RWPE2 (cell line): Measurements from ENCODE around the gene JMJD8.

Experiments
- ATAC-seq: fragments of 200-7000 bp; cut with Tn5 transposase; 3 replicates; pipeline ENCODE4 v1.9.1; 2021; ENCODE audit warnings: low read depth
- DNase-seq: peaks from one replicate; pipeline ENCODE4 v3.0.0-alpha.2; 2020; ENCODE audit warnings: low spot score
- H3K27ac ChIP-seq: fragments of 450-650 bp; 2 replicates; pipeline ENCODE4 v1.5.1; 2017; ENCODE audit warnings: mild to moderate bottlenecking; ENCODE audit not compliant: poor library complexity, severe bottlenecking
- H3K27me3 ChIP-seq: fragments of 250-450 bp; sonication (Bioruptor Pico); 2 replicates; pipeline ENCODE4 v1.5.1; 2021; ENCODE audit warnings: mild to moderate bottlenecking, moderate library complexity; ENCODE audit not compliant: insufficient read depth, poor library complexity, severe bottlenecking
- H3K36me3 ChIP-seq: fragments of 250-450 bp; sonication (Bioruptor Pico); 2 replicates; pipeline ENCODE4 v1.5.1; 2020; ENCODE audit warnings: low read depth, mild to moderate bottlenecking, moderate library complexity
- H3K4me1 ChIP-seq: fragments of 250-450 bp; sonication (Bioruptor Pico); 2 replicates; pipeline ENCODE4 v1.5.1; 2021; ENCODE audit warnings: mild to moderate bottlenecking, moderate library complexity; ENCODE audit not compliant: insufficient read depth, poor library complexity, severe bottlenecking
- H3K4me3 ChIP-seq: fragments of 250-450 bp; sonication (Bioruptor Pico); 2 replicates; pipeline ENCODE4 v1.5.1; 2021; ENCODE audit warnings: mild to moderate bottlenecking, moderate library complexity; ENCODE audit not compliant: severe bottlenecking
- H3K9me3 ChIP-seq: fragments of 250-450 bp; sonication (Bioruptor Pico); 2 replicates; pipeline ENCODE4 v1.5.1; 2021; ENCODE audit warnings: mild to moderate bottlenecking, moderate library complexity; ENCODE audit not compliant: severe bottlenecking
- TF ChIP-seq, protein P1 (sequence below): fragments of 450-650 bp; IDR thresholded peaks from one replicate; pipeline ENCODE4 v1.5.1; 2017; ENCODE audit warnings: mild to moderate bottlenecking, moderate library complexity; ENCODE audit not compliant: poor library complexity, severe bottlenecking

The JMJD8 gene

DNA sequence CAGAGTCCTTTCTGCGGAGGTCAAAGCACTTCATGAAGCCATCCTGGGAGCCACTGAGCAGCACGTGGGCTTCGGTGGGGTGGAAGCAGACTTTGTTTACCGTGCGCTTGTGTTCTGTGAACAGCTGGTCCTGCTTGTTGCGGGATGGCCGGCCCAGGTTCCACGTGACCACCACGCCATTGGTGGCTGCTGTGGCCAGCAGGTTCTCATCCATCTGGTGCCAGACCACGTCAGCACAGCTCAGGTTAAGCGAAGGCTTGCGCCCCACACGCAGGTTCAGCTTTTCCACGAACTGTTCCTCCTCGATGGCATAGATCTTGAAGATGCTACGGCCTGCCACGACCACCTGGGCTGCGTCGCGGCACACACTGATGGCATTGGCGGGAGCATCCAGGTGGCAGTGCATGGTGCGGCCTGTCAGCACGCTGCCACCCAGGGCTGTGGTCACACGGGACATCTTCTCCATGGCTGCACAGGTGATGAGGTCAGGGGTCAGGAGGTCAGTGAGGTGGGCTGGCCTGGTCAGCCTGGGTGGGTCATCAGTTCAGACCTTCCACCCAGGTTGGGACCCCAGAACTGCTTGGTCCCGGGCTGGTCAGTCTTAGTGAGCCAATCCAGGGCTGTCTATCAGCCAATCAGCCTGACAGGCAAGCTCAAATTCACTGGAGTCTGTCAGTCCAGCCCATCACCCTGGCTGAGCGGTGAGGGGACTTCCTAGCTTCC is 5.2 kb upstream of the JMJD8 start:
- ATAC-seq = no peak; the same call in 2 of the 3 replicates
- Histone ChIP-seq H3K9me3 (no peaks in the 10 kb centered on the region), H3K27me3 (no peaks in the 10 kb centered on the region), H3K36me3 (peaks cover 17% of the 10 kb centered on the region), H3K27ac (peak overlapping the region; percentile 38), H3K4me1 (peaks cover 5% of the 10 kb centered on the region), H3K4me3 (peak overlapping the region; percentile 92)
- no peak for DNase-seq
- TF ChIP-seq, protein P1, sequence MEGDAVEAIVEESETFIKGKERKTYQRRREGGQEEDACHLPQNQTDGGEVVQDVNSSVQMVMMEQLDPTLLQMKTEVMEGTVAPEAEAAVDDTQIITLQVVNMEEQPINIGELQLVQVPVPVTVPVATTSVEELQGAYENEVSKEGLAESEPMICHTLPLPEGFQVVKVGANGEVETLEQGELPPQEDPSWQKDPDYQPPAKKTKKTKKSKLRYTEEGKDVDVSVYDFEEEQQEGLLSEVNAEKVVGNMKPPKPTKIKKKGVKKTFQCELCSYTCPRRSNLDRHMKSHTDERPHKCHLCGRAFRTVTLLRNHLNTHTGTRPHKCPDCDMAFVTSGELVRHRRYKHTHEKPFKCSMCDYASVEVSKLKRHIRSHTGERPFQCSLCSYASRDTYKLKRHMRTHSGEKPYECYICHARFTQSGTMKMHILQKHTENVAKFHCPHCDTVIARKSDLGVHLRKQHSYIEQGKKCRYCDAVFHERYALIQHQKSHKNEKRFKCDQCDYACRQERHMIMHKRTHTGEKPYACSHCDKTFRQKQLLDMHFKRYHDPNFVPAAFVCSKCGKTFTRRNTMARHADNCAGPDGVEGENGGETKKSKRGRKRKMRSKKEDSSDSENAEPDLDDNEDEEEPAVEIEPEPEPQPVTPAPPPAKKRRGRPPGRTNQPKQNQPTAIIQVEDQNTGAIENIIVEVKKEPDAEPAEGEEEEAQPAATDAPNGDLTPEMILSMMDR = no peak

DNA sequence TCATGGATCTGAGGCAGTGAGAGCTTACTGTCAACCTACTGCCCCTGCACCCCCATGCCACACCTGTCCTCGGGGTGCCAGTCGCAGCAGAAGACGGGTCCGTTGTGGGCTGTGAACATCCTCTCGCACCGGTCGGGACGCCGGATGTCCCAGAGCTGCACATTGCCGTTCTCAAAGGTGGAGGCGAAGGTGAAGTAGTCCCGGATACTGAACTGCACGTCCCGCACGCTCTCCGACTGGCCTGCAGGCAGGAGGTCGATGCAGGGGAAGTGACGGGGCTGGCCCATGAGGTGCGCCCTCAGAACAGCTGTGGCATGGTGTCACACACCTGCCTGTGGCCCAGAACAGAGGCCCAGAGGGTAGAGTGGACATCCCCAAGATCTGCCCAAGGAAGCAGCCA is 3.4 kb upstream of the JMJD8 start:
- Histone ChIP-seq H3K36me3 (peaks cover 29% of the 10 kb centered on the region), H3K4me1 (peaks cover 5% of the 10 kb centered on the region), H3K9me3 (no peaks in the 10 kb centered on the region), H3K4me3 (no peak overlapping the region), H3K27ac (no peak overlapping the region), H3K27me3 (no peaks in the 10 kb centered on the region)
- TF ChIP-seq, protein P1 = no peak
- ATAC-seq (no peak), DNase-seq (no peak)

DNA sequence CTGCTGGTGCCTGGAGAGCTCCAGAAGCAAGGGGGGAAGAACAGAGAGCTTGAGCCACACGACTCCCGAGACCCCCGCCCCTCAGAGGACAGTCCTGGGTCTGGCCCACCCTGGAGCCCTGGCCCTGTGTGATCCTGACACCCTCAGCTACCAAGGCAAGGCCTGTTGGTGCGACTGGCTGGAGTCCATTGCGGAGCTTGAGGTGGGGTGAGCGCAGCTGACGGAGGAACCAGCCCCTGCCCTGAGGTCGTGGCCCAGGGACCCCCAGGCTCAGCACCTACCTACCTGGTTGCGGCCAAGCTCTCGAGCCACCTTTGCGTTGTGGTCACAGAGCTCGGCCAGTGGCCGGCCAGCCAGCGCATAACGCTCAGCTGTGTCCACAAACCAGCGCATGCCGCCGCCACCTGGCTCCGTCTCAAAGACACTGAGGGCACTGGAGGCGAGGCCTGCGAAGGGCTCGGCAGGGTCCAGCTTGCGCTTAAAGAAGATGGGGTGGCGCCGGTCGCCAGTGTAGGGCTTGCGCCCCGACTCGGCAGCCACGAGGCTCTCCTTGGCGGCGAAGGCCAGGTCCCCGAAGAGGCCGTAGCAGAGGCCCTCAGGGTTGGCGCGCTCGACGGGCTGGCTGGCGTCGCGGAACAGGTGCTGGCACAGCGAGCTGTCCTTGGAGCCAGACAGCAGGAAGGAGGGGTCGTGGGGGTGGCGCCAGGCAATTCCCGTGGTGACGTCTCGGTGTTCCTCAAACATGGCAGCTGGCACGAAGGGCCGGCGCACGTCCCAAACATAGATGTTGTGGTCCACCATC is 2.5 kb upstream of the JMJD8 start:
- no peaks in the 10 kb centered on the region for H3K27me3 ChIP-seq
- ATAC-seq = no peak
- H3K27ac ChIP-seq = no peak overlapping the region
- H3K4me3 ChIP-seq = no peak overlapping the region
- H3K4me1 ChIP-seq = peaks cover 9% of the 10 kb centered on the region
- H3K9me3 ChIP-seq = no peaks in the 10 kb centered on the region
- peaks cover 37% of the 10 kb centered on the region for H3K36me3 ChIP-seq
- TF ChIP-seq, protein P1 = no peak
- DNase-seq = no peak

DNA sequence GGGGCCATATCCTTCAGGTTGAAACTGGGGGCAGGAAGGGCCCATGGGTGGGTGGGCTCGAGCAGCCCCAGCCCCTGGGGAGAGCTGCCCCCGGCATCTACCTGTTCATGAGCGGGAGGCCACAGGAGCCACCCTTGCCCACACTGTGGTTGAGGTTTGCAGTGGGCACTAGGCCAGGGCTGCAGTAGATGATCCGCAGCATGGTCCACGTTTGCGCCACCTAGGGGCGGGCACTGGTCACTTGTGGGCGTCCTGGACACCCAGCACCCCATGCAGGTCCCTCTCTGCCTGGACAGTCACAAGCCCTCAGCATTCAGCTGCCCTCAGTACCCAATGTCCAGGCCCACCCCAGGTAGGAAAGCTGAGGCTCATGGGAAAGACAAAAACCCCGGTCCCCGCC is 1.8 kb upstream of the JMJD8 start:
- Histone ChIP-seq H3K4me1 (peaks cover 13% of the 10 kb centered on the region), H3K4me3 (no peak overlapping the region), H3K27me3 (no peaks in the 10 kb centered on the region), H3K27ac (no peak overlapping the region), H3K36me3 (peaks cover 44% of the 10 kb centered on the region), H3K9me3 (no peaks in the 10 kb centered on the region)
- TF ChIP-seq, protein P1 = peak; percentile 56
- no peak for ATAC-seq
- DNase-seq = no peak
